ENCODE measurements around the gene ITIH3.
"Not testable (repeated sequence)": the region's sequence is repeated elsewhere in the genome, so short reads cannot be mapped to it uniquely, and the experiment has no call there.

The ITIH3 gene

GRCh38 chr3:52794612-52795099, at the start of gene ITIH3:
ITIH3 (plus strand) TSS chr3:52794796; CDS start chr3:52794804, 8 bp downstream.
- DNase-seq (ENCODE audit: low spot score) = no peak

DNA sequence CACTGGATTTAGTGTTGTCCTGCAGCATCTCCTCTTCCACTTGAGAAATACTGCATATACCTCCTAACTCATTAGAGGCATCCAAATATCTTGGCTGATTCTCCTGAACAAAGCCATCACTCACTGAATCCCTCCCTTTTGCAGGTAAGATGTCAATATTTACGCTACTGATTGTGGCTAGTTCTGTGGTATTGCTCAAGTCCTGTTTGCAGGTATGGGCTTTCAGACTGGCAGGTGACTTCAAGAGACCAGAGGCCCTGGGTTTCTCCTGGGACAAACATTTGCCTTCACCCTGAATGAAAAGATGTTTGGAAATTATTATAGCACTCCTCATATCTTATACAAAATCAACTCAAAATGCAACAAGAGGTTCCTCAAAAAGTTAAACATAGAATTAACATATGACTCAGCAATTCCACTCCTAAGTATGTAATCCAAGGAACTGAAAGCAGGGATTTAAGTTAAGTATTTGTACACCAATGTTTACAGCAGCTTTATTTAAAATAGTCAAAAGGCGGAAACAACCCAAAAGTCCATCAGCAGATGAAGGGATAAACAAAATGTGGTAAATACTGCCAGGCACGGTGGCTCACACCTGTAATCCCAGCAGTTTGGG, 42.4 kb upstream of the ITIH3 start:
- DNase-seq (ENCODE audit: low spot score) = no peak

GRCh38 chr3:52754373-52754772, 40.2 kb upstream of the ITIH3 start:
- no peak for DNase-seq (ENCODE audit: low spot score)

DNA sequence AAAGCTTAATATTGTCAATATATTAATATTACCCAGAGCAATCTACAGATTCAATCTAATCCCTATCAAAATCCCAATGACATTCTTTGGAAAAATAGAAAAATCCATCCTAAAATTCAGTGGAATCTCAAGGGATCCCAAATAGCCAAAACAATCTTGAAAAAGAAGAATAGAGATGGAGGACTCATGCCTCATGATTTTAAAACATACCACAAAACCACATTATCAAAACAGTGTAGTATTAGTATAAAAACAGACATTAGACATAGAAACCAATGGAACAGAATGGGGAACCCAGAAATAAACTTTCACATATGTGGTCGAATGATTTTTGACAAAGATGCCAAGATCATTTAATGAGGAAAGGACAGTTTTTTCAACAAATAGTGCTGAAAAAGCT, 38.5 kb upstream of the ITIH3 start:
- DNase-seq (ENCODE audit: low spot score) = no peak

- DNase-seq (ENCODE audit: low spot score) = no peak
These were observed 31.1 kb upstream of the ITIH3 start for GRCh38 chr3:52763466-52763865.

DNA sequence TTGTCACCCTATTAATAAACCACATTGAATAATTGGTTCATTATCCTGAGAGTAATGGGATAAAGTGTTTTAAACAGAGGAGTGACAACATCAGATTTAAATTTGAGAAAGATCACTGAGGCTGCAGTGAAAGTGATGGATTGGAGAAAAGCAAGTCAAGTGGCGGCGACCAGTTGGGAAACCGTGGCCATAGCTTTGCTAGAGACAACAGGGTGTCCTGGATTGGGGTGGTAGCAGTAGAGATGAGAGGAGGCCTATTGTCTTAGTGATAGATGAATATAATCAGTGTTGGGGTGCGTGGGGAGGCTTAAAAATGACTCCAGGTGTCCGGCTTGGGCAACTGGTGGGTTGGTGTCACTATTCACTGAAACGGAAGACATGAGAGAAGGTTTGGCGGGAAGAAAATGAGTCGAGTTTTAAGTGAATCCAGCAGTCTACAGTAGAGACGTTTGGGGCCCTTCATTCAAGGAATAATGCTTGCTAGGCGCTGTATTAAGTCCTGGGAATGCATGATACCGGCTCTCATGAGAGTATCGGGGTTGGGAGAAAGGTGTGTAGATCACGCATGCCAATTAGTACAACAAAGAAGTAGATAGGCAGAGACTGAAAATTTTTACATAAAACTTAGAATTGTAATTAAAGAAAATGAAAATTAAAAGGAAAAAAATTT, 24.7 kb upstream of the ITIH3 start:
- DNase-seq (ENCODE audit: low spot score) = peak; percentile 14

- peak; percentile 92 for DNase-seq (ENCODE audit: low spot score)
These were observed 23.9 kb upstream of the ITIH3 start, which contains the start of gene NEK4 for GRCh38 chr3:52770496-52771333. NEK4 (minus strand) TSS chr3:52770940; CDS start chr3:52770746, 194 bp downstream.

DNA sequence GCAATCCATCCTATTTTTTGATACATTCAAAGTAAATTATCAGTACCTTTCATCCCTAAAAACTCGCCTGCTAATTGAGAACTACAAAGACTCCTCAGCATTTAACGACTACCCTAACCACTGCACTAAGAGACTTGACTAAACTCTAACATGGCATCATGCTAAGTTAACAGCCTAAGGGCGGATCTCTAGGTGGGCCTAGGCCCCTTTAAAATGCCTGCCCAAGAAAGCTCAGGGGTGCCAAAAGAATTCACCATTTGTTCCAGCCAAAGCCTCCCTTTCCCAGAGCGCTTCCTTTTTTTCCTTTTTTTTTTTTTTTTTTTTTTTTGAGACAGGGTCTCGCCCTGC, 23.3 kb upstream of the ITIH3 start:
- no peak for DNase-seq (ENCODE audit: low spot score)

DNA sequence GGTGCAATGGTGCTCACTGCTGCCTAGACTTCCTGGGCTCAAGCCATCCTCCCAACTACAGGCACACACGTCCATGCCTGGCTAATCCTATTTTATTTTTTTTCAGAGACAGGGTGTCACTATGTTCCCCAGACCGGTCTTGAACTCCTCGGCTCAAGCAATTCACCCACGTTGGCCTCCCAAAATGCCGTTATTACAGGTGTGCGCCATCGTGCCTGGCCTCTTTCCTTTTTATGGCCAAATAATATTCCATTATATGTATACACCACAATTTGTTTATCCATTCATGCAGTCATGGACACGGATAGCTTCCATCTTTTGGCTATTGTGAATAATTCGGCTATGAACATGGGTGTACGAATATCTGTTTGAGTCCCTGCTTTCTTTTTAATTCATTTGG, 22.9 kb upstream of the ITIH3 start:
- DNase-seq (ENCODE audit: low spot score) = no peak

DNA sequence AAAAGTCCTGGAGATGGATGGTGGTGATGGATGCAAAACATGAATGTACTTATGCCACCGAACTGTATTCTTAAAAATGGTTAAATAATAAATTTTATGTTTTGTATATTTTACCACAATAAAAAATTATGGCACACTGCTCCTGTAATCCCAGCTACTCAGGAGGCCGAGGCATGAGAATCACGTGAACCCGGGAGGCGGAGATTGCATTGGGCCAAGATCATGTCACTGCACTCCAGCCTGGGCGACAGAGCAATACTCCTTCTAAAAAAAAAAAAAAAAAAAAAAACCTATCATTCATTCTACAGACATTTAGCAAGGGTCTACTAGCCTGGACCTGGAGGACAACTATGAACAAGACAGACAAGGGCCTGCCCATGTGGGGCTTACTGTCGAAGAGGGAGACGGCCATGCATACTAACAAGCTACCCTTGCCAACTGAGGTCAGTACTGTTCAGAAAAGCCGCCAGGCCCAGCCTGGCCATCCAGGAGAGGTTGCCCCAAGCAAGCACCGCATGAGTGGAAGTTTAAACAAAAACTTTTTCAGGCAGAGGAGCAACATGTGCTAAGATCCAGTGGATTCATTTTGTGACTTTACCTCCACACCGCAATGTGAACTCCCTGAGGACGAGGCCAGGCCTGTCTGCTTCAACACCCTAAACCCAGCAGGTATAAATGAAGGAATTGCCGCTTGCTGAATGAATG, 21.1 kb upstream of the ITIH3 start:
- DNase-seq (ENCODE audit: low spot score) = no peak

DNA sequence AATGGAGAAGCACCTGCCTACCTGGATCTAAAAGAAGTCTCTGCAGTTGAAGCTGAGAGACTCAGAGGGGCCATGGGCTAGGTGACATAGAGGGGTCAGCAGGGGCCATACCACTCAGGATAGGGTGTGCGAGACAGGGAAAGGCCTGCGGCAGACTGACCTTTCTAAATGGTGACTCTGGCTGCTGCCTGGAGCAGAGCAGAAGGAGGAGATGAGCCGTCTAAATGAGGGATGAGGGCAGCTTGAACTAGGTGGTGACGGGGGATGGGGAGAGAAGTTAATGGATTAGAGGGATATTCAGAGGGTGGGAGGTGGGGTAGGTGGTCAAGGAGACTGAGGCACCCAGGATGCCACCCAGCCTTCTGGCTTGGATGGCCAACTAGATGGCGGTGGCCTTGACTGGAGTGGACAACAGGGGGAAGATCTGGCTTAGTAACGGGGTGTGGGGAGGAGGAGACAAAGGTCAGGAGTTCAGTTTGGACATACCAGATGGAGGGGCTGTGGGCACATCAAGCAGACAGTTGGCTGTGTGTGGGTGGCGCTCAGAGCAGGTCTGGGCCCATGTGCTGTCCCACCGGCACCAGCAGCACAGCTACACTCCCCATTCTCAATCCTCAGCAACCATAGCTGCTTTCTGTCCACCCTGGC, 20.4 kb upstream of the ITIH3 start:
- DNase-seq (ENCODE audit: low spot score) = no peak

DNA sequence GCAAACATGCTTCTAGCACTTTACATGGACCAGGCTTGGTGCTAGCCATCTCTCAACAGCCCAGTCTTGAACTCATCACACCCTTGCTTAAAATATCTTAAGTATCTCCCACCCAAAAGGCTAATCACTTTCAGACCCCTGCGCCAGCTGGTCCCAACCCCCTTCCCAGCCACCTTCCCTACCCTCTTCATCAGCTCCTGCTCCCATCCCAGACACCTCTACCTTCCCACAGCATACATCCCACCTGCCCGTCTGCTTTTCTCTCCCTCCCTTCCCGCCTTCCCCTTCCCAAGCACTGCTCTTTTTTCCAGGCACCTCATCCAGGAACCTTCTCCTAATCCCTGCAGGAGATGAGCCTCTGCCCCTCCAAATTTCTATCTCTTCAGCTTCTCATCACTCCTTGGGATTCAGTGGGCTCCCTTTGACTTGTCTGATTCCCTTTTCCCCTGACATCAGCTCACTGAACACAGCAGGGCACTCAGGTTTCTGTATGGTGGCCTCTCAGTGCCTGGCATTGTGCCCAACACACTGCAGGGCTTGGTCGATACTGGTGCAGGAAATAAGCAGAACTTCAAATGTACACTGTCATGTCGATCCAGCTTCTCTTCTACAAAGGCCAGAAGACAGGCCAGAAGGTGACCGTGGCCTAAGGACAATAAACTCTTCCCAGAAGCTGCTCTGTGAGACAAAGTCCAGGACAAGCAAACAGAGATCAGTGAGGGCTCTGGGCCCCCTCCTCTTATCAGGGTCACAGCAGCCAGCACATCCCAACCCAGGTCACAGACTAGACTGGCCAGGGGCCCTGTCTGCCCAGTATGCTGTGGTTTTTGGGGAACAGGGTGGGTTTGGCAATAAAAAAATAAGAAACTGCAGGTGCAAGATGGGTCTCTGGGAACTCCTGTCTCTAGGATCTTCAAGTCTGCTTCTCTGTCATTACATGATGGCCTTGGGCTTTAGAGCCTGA, 19.4 kb upstream of the ITIH3 start:
- DNase-seq (ENCODE audit: low spot score) = no peak

GRCh38 chr3:52775877-52776276, 18.7 kb upstream of the ITIH3 start:
- no peak for DNase-seq (ENCODE audit: low spot score)

- DNase-seq (ENCODE audit: low spot score) = not testable (repeated sequence)
These were observed 18.1 kb upstream of the ITIH3 start for GRCh38 chr3:52776486-52776885.

GRCh38 chr3:52777127-52777958, 17.3 kb upstream of the ITIH3 start, which contains the start of gene ITIH1:
ITIH1 (plus strand) TSS chr3:52777599; CDS start chr3:52777616, 17 bp downstream.
- no peak for DNase-seq (ENCODE audit: low spot score)

- DNase-seq (ENCODE audit: low spot score) = no peak
These were observed 16.4 kb upstream of the ITIH3 start for GRCh38 chr3:52777959-52778805.

GRCh38 chr3:52779011-52779836, 15.4 kb upstream of the ITIH3 start:
- no peak for DNase-seq (ENCODE audit: low spot score)
